ENCODE results near the gene DNAH14.
A peak's percentile ranks its signal among the peaks of the same experiment; 100 is the strongest.
"Not testable (repeated sequence)": the region's sequence is repeated elsewhere in the genome, so short reads cannot be mapped to it uniquely, and the experiment has no call there.

DNAH14 gene

GRCh38 chr1:225131869-225132268 lies 202.4 kb downstream of the DNAH14 start:
- Histone ChIP-seq H3K4me1 (ENCODE audit: control extremely low read depth in 1 of 4, control insufficient read depth in 4 of 4, insufficient read depth in 4 of 4, low read length in 3 of 4) (no peaks in the 10 kb centered on the region), H3K4me3 (ENCODE audit: control insufficient read depth in 1 of 7, extremely low read depth in 1 of 7, insufficient read depth in 4 of 7, low read depth in 2 of 7, low read length in 6 of 7) (no peak overlapping the region), H3K9me3 (ENCODE audit: control extremely low read depth in 1 of 5, control insufficient read depth in 4 of 5, insufficient read depth in 2 of 5, low read depth in 1 of 5, low read length in 4 of 5) (peaks cover 0 to 13% (median 2%) of the 10 kb centered on the region in 5 experiments), H3K27me3 (replicated peaks in 2 of 5; ENCODE audit: control insufficient read depth in 4 of 5, insufficient read depth in 5 of 5, low read length in 4 of 5) (no peaks in the 10 kb centered on the region), H3K27ac (ENCODE audit: insufficient read depth in 1 of 2, low read depth in 1 of 2, low read length in 2 of 2, poor library complexity in 1 of 2, severe bottlenecking in 2 of 2) (no peak overlapping the region), H3K36me3 (ENCODE audit: control insufficient read depth in 4 of 4, insufficient read depth in 4 of 4, low read length in 3 of 4) (no peaks in the 10 kb centered on the region)
- WGBS (ENCODE audit: insufficient coverage): no CpG with 5 or more reads among the region's 1 CpG
- no peak for DNase-seq
- ChIA-PET CTCF (no interaction called here), POLR2A (no interaction called here)

- H3K36me3 ChIP-seq (ENCODE audit: control insufficient read depth in 4 of 4, insufficient read depth in 4 of 4, low read length in 3 of 4): no peaks in the 10 kb centered on the region
- H3K27ac ChIP-seq (ENCODE audit: insufficient read depth in 1 of 2, low read depth in 1 of 2, low read length in 2 of 2, poor library complexity in 1 of 2, severe bottlenecking in 2 of 2): no peak overlapping the region
- peaks cover 0 to 9% (median 2%) of the 10 kb centered on the region in 5 experiments for H3K9me3 ChIP-seq (ENCODE audit: control extremely low read depth in 1 of 5, control insufficient read depth in 4 of 5, insufficient read depth in 2 of 5, low read depth in 1 of 5, low read length in 4 of 5)
- POLR2A ChIA-PET: no interaction called here
- H3K27me3 ChIP-seq (replicated peaks in 2 of 5; ENCODE audit: control insufficient read depth in 4 of 5, insufficient read depth in 5 of 5, low read length in 4 of 5): no peaks in the 10 kb centered on the region
- no peak overlapping the region for H3K4me3 ChIP-seq (ENCODE audit: control insufficient read depth in 1 of 7, extremely low read depth in 1 of 7, insufficient read depth in 4 of 7, low read depth in 2 of 7, low read length in 6 of 7)
- H3K4me1 ChIP-seq (ENCODE audit: control extremely low read depth in 1 of 4, control insufficient read depth in 4 of 4, insufficient read depth in 4 of 4, low read length in 3 of 4): no peaks in the 10 kb centered on the region
- DNase-seq: no peak
- 100% methylated on average over 2 of the region's 3 CpGs for WGBS (ENCODE audit: insufficient coverage)
- CTCF ChIA-PET: no interaction called here
These were observed 208.5 kb downstream of the DNAH14 start for GRCh38 chr1:225137976-225138375.

GRCh38 chr1:225143001-225143400 lies 213.5 kb downstream of the DNAH14 start:
- POLR2A ChIA-PET: no interaction called here
- CTCF ChIA-PET: no interaction called here
- no peak overlapping the region for H3K27ac ChIP-seq (ENCODE audit: insufficient read depth in 1 of 2, low read depth in 1 of 2, low read length in 2 of 2, poor library complexity in 1 of 2, severe bottlenecking in 2 of 2)
- no peaks in the 10 kb centered on the region for H3K36me3 ChIP-seq (ENCODE audit: control insufficient read depth in 4 of 4, insufficient read depth in 4 of 4, low read length in 3 of 4)
- no peak for DNase-seq
- H3K27me3 ChIP-seq (replicated peaks in 2 of 5; ENCODE audit: control insufficient read depth in 4 of 5, insufficient read depth in 5 of 5, low read length in 4 of 5): no peaks in the 10 kb centered on the region
- H3K4me3 ChIP-seq (ENCODE audit: control insufficient read depth in 1 of 7, extremely low read depth in 1 of 7, insufficient read depth in 4 of 7, low read depth in 2 of 7, low read length in 6 of 7): no peak overlapping the region
- no peaks in the 10 kb centered on the region for H3K9me3 ChIP-seq (ENCODE audit: control extremely low read depth in 1 of 5, control insufficient read depth in 4 of 5, insufficient read depth in 2 of 5, low read depth in 1 of 5, low read length in 4 of 5)
- no peaks in the 10 kb centered on the region for H3K4me1 ChIP-seq (ENCODE audit: control extremely low read depth in 1 of 4, control insufficient read depth in 4 of 4, insufficient read depth in 4 of 4, low read length in 3 of 4)

- Histone ChIP-seq H3K27ac (ENCODE audit: insufficient read depth in 1 of 2, low read depth in 1 of 2, low read length in 2 of 2, poor library complexity in 1 of 2, severe bottlenecking in 2 of 2) (no peak overlapping the region), H3K4me3 (ENCODE audit: control insufficient read depth in 1 of 7, extremely low read depth in 1 of 7, insufficient read depth in 4 of 7, low read depth in 2 of 7, low read length in 6 of 7) (no peak overlapping the region), H3K9me3 (ENCODE audit: control extremely low read depth in 1 of 5, control insufficient read depth in 4 of 5, insufficient read depth in 2 of 5, low read depth in 1 of 5, low read length in 4 of 5) (no peaks in the 10 kb centered on the region), H3K27me3 (replicated peaks in 2 of 5; ENCODE audit: control insufficient read depth in 4 of 5, insufficient read depth in 5 of 5, low read length in 4 of 5) (no peaks in the 10 kb centered on the region), H3K4me1 (ENCODE audit: control extremely low read depth in 1 of 4, control insufficient read depth in 4 of 4, insufficient read depth in 4 of 4, low read length in 3 of 4) (no peaks in the 10 kb centered on the region), H3K36me3 (ENCODE audit: control insufficient read depth in 4 of 4, insufficient read depth in 4 of 4, low read length in 3 of 4) (no peaks in the 10 kb centered on the region)
- 100% methylated on average over 5 of the region's 5 CpGs for WGBS (ENCODE audit: insufficient coverage)
- ChIA-PET CTCF (no interaction called here), POLR2A (no interaction called here)
- no peak for DNase-seq
These were observed 217.0 kb downstream of the DNAH14 start for GRCh38 chr1:225146478-225146877.

GRCh38 chr1:225147791-225148190 lies 218.3 kb downstream of the DNAH14 start:
- H3K36me3 ChIP-seq (ENCODE audit: control insufficient read depth in 4 of 4, insufficient read depth in 4 of 4, low read length in 3 of 4); H3K9me3 ChIP-seq (ENCODE audit: control extremely low read depth in 1 of 5, control insufficient read depth in 4 of 5, insufficient read depth in 2 of 5, low read depth in 1 of 5, low read length in 4 of 5); POLR2A ChIA-PET; DNase-seq; CTCF ChIA-PET; H3K4me3 ChIP-seq (ENCODE audit: control insufficient read depth in 1 of 7, extremely low read depth in 1 of 7, insufficient read depth in 4 of 7, low read depth in 2 of 7, low read length in 6 of 7); H3K27me3 ChIP-seq (replicated peaks in 2 of 5; ENCODE audit: control insufficient read depth in 4 of 5, insufficient read depth in 5 of 5, low read length in 4 of 5); H3K4me1 ChIP-seq (ENCODE audit: control extremely low read depth in 1 of 4, control insufficient read depth in 4 of 4, insufficient read depth in 4 of 4, low read length in 3 of 4); H3K27ac ChIP-seq (ENCODE audit: insufficient read depth in 1 of 2, low read depth in 1 of 2, low read length in 2 of 2, poor library complexity in 1 of 2, severe bottlenecking in 2 of 2): not testable (repeated sequence)

- no peak overlapping the region for H3K27ac ChIP-seq (ENCODE audit: insufficient read depth in 1 of 2, low read depth in 1 of 2, low read length in 2 of 2, poor library complexity in 1 of 2, severe bottlenecking in 2 of 2)
- ChIA-PET POLR2A (no interaction called here), CTCF (no interaction called here)
- peaks cover 0 to 9% (median 7%) of the 10 kb centered on the region in 4 experiments for H3K4me1 ChIP-seq (ENCODE audit: control extremely low read depth in 1 of 4, control insufficient read depth in 4 of 4, insufficient read depth in 4 of 4, low read length in 3 of 4)
- no peak for DNase-seq
- no peak overlapping the region for H3K4me3 ChIP-seq (ENCODE audit: control insufficient read depth in 1 of 7, extremely low read depth in 1 of 7, insufficient read depth in 4 of 7, low read depth in 2 of 7, low read length in 6 of 7)
- no peaks in the 10 kb centered on the region for H3K9me3 ChIP-seq (ENCODE audit: control extremely low read depth in 1 of 5, control insufficient read depth in 4 of 5, insufficient read depth in 2 of 5, low read depth in 1 of 5, low read length in 4 of 5)
- no peaks in the 10 kb centered on the region for H3K36me3 ChIP-seq (ENCODE audit: control insufficient read depth in 4 of 4, insufficient read depth in 4 of 4, low read length in 3 of 4)
- H3K27me3 ChIP-seq (replicated peaks in 2 of 5; ENCODE audit: control insufficient read depth in 4 of 5, insufficient read depth in 5 of 5, low read length in 4 of 5): no peaks in the 10 kb centered on the region
These were observed 222.6 kb downstream of the DNAH14 start for GRCh38 chr1:225152061-225152460.

GRCh38 chr1:225155555-225155954 lies 226.1 kb downstream of the DNAH14 start:
- WGBS (ENCODE audit: insufficient coverage): 100% methylated on average over 1 of the region's 1 CpG
- no peak for DNase-seq
- POLR2A ChIA-PET: no interaction called here
- CTCF ChIA-PET: no interaction called here
- no peaks in the 10 kb centered on the region for H3K27me3 ChIP-seq (replicated peaks in 2 of 5; ENCODE audit: control insufficient read depth in 4 of 5, insufficient read depth in 5 of 5, low read length in 4 of 5)
- H3K27ac ChIP-seq (ENCODE audit: insufficient read depth in 1 of 2, low read depth in 1 of 2, low read length in 2 of 2, poor library complexity in 1 of 2, severe bottlenecking in 2 of 2): no peak overlapping the region
- no peak overlapping the region for H3K4me3 ChIP-seq (ENCODE audit: control insufficient read depth in 1 of 7, extremely low read depth in 1 of 7, insufficient read depth in 4 of 7, low read depth in 2 of 7, low read length in 6 of 7)
- H3K4me1 ChIP-seq (ENCODE audit: control extremely low read depth in 1 of 4, control insufficient read depth in 4 of 4, insufficient read depth in 4 of 4, low read length in 3 of 4): peaks cover 0 to 9% (median 7%) of the 10 kb centered on the region in 4 experiments
- no peaks in the 10 kb centered on the region for H3K36me3 ChIP-seq (ENCODE audit: control insufficient read depth in 4 of 4, insufficient read depth in 4 of 4, low read length in 3 of 4)
- H3K9me3 ChIP-seq (ENCODE audit: control extremely low read depth in 1 of 5, control insufficient read depth in 4 of 5, insufficient read depth in 2 of 5, low read depth in 1 of 5, low read length in 4 of 5): no peaks in the 10 kb centered on the region

GRCh38 chr1:225156254-225156653 lies 226.8 kb downstream of the DNAH14 start:
- Histone ChIP-seq H3K4me1 (ENCODE audit: control extremely low read depth in 1 of 4, control insufficient read depth in 4 of 4, insufficient read depth in 4 of 4, low read length in 3 of 4) (peaks cover 0 to 9% (median 7%) of the 10 kb centered on the region in 4 experiments), H3K9me3 (ENCODE audit: control extremely low read depth in 1 of 5, control insufficient read depth in 4 of 5, insufficient read depth in 2 of 5, low read depth in 1 of 5, low read length in 4 of 5) (no peaks in the 10 kb centered on the region), H3K4me3 (ENCODE audit: control insufficient read depth in 1 of 7, extremely low read depth in 1 of 7, insufficient read depth in 4 of 7, low read depth in 2 of 7, low read length in 6 of 7) (no peak overlapping the region), H3K27ac (ENCODE audit: insufficient read depth in 1 of 2, low read depth in 1 of 2, low read length in 2 of 2, poor library complexity in 1 of 2, severe bottlenecking in 2 of 2) (no peak overlapping the region), H3K36me3 (ENCODE audit: control insufficient read depth in 4 of 4, insufficient read depth in 4 of 4, low read length in 3 of 4) (no peaks in the 10 kb centered on the region), H3K27me3 (replicated peaks in 2 of 5; ENCODE audit: control insufficient read depth in 4 of 5, insufficient read depth in 5 of 5, low read length in 4 of 5) (no peaks in the 10 kb centered on the region)
- WGBS (ENCODE audit: insufficient coverage): 8% methylated on average over 2 of the region's 3 CpGs
- ChIA-PET CTCF (no interaction called here), POLR2A (no interaction called here)
- DNase-seq: peak; percentile 54 to 88 (median 84)

All from common myeloid progenitor, CD34-positive (primary cell).